Esophagus (tissue), 2 donors: ENCODE data around the gene ZNF485. TPM values are rescaled to one million over a fixed set of nuclear protein-coding genes. Genes with fewer than 3 reads are reported as not detected.
A peak's percentile ranks its signal among the peaks of the same experiment; 100 is the strongest.
"Not testable (repeated sequence)": the region's sequence is repeated elsewhere in the genome, so short reads cannot be mapped to it uniquely, and the experiment has no call there.

Experiments
- H3K27ac ChIP-seq, 2 donors: one replicate each; pipeline ENCODE4 v1.5.1; 2013; ENCODE audit warnings: low read depth in 2 of 2, mild to moderate bottlenecking in 2 of 2, inconsistent platforms in 1 of 2, low read length in 1 of 2, moderate library complexity in 1 of 2
- H3K27me3 ChIP-seq, 2 donors: one replicate each; pipeline ENCODE4 v1.6.1; 2013; ENCODE audit warnings: low read length in 2 of 2, control low read depth in 1 of 2, mild to moderate bottlenecking in 1 of 2; ENCODE audit not compliant: insufficient read depth in 2 of 2, control insufficient read depth in 1 of 2
- H3K36me3 ChIP-seq, 2 donors: one replicate each; pipeline ENCODE4 v1.6.1; 2013; ENCODE audit warnings: low read length in 1 of 2; ENCODE audit not compliant: control insufficient read depth in 2 of 2, insufficient read depth in 2 of 2
- H3K4me1 ChIP-seq, 2 donors: one replicate each; pipeline ENCODE4 v1.6.1; 2013; ENCODE audit warnings: low read length in 1 of 2; ENCODE audit not compliant: control insufficient read depth in 2 of 2, insufficient read depth in 2 of 2
- H3K4me3 ChIP-seq, 2 donors: one replicate each; pipeline ENCODE4 v1.5.1; 2013; ENCODE audit warnings: low read length in 2 of 2, mild to moderate bottlenecking in 2 of 2, low read depth in 1 of 2, moderate library complexity in 1 of 2
- H3K9me3 ChIP-seq, 2 donors: one replicate each; pipeline ENCODE4 v1.6.1; 2013; ENCODE audit warnings: mild to moderate bottlenecking in 2 of 2, low read depth in 1 of 2, low read length in 1 of 2, moderate library complexity in 1 of 2; ENCODE audit not compliant: control insufficient read depth in 2 of 2, insufficient read depth in 1 of 2
- WGBS, 2 donors: extraction: QIAGEN DNeasy Blood & Tissue Kit; methylation state at CpG; one replicate each; pipeline ENCODE4 v1.1.7; 2013; 5-methylcytosine and 5-hydroxymethylcytosine counted together
- polyA plus RNA-seq, 2 donors: library from polyadenylated mRNA; stranded (reverse); fragments of 200-250 nt; gene quantifications; one replicate each; pipeline ENCODE4 v1.2.3, GENCODE V29; 2013
- donor health status: healthy with polysubstance abuse.
- donor health status: Bipolar disorder and iron deficiency.

ZNF485 gene
- polyA plus RNA-seq, 2 donors = 1.8 to 2.8 TPM

DNA sequence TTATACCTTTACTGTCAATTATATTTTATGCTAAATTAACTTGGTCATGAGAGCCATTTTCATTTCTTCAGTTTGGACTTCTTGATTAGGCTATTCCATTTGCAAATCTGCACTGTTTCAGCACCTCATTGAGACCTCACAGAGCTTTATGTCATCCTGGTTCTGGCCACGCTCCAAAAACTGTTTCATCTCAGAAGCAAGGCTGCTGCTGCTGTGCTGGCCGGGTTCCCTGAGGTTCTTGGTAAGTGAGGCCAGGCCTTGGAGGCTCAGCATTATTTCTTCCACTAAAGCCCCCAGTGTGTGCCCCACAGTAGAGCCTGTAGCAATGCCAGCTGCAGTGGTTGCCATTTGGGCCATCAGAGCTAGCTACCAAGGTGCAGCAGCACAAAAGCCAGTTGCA is 7.8 kb upstream of the ZNF485 start:
- H3K4me1 ChIP-seq = peaks cover 2 to 6% of the 10 kb centered on the region in 2 donors
- no peaks in the 10 kb centered on the region for H3K36me3 ChIP-seq
- H3K4me3 ChIP-seq = no peak overlapping the region
- 51 to 69% methylated on average over 2 of the region's 2 CpGs for WGBS, 2 donors
- H3K9me3 ChIP-seq = no peaks in the 10 kb centered on the region
- H3K27ac ChIP-seq = no peak overlapping the region
- H3K27me3 ChIP-seq = no peaks in the 10 kb centered on the region

DNA sequence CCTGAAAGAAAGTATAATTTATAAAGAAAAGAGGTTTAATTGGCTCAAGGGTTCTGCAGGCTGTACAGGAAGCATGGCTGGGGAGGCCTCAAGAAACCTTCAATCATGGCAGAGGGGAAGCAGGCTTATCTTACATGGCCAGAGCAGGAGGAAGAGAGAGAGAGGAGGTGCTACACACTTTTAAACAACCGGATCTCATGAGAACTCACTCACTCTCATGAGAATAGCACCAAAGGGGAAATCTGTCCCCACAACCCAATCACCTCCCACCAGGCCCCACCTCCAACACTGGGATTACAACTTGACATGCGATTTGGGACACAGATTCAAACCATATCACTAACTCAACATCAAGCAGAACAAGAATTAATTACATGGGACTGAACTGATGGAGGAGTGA is 6.9 kb upstream of the ZNF485 start:
- no peaks in the 10 kb centered on the region for H3K27me3 ChIP-seq
- WGBS, 2 donors = 72 to 73% methylated on average over 2 of the region's 2 CpGs
- no peaks in the 10 kb centered on the region for H3K36me3 ChIP-seq
- no peak overlapping the region for H3K27ac ChIP-seq
- peaks cover 2 to 6% of the 10 kb centered on the region in 2 donors for H3K4me1 ChIP-seq
- no peaks in the 10 kb centered on the region for H3K9me3 ChIP-seq
- no peak overlapping the region for H3K4me3 ChIP-seq

DNA sequence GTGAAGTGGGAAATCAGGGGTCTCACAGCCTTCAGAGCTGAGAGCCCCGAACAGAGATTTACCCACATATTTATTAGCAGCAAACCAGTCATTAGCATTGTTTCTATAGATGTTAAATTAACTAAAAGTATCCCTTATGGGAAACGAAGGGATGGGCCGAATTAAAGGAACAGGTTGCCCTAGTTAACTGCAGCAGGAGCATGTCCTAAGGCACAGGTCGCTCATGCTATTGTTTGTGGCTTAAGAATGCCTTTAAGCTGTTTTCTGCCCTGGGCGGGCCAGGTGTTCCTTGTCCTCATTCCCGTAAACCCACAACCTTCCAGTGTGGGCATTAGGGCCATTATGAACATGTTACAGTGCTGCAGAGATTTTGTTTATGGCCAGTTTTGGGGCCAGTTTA is 4.7 kb upstream of the ZNF485 start:
- H3K27me3 ChIP-seq, H3K27ac ChIP-seq, H3K36me3 ChIP-seq, H3K9me3 ChIP-seq, H3K4me1 ChIP-seq, H3K4me3 ChIP-seq: not testable (repeated sequence)
- 76 to 87% methylated on average over 6 of the region's 6 CpGs for WGBS, 2 donors

DNA sequence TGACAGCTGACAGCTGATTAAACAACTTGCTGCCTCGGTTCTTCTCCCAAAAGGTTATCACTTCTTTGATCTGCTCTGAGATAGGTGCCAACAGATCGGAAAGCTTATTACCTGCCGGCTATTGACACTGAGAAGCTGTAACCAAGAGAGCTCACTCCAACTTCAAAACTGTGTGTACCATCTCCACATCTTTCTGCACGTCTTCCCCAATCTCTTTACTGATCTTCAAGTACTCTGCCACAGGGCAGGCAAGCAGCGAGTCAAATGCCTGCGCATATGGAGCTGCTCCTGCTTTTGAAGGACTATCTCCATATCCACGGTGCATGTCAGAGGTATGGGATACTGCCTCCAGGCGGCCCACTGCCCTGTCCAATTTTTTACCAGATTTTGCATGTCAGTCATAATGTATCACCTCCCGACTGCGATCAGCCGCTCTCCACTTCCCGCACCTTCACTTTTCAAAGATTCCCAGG is 352 bp upstream of the ZNF485 start:
- WGBS, 2 donors = 57 to 58% methylated on average over 12 of the region's 12 CpGs
- Histone ChIP-seq H3K27me3 (no peaks in the 10 kb centered on the region), H3K4me3 (peak overlapping the region; percentile 70 to 94), H3K4me1 (peaks cover 0 to 10% of the 10 kb centered on the region in 2 donors), H3K9me3 (no peaks in the 10 kb centered on the region), H3K36me3 (peaks cover 0 to 5% of the 10 kb centered on the region in 2 donors), H3K27ac (no peak overlapping the region)

DNA sequence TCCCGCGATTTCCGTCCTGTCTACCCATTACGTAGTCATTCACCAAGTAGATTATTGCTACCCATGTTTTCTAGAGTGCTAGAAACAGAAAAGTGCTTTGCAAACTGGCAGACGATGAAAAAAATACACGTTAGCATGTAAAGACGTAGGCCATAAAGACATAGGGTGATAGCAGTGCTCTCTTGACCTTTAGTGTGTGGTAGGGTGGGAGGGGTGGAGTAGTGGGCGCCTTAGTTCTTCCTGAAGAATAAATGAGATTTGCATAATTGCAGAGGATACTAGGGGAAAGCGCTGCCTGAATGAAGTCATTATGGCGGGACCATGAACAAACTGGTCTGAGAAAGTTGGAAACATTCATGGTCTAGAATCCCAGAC is 948 bp downstream of the ZNF485 start:
- 70 to 79% methylated on average over 10 of the region's 10 CpGs for WGBS, 2 donors

DNA sequence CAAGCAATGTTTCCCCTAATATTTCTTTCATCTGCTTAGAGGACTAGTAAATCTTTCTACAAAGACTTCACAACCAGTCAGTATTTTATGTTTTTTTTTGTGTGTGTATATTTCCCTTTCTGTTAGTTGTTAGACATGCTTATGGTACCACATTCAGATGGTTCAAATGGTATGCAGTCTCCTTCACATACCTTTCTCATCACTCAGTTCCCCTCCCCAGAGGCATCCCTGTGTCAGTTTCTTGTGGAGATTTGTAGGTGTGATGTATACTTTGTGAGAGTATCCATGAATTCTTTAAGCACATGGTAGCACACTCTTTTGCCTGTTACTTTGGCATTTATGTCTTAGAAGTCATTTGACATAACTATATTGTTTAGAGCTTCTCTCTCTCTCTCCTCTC is 4.4 kb downstream of the ZNF485 start:
- no peak overlapping the region for H3K4me3 ChIP-seq
- peaks cover 0 to 3% of the 10 kb centered on the region in 2 donors for H3K9me3 ChIP-seq
- H3K36me3 ChIP-seq = peaks cover 0 to 5% of the 10 kb centered on the region in 2 donors
- no peak overlapping the region for H3K27ac ChIP-seq
- H3K4me1 ChIP-seq = peaks cover 0 to 10% of the 10 kb centered on the region in 2 donors
- no peaks in the 10 kb centered on the region for H3K27me3 ChIP-seq

More for the DNA sequence above, 948 bp downstream of the ZNF485 start:
- Histone ChIP-seq H3K4me3 (peak overlapping the region in 1 of 2 donors; percentile 94), H3K9me3 (no peaks in the 10 kb centered on the region), H3K27ac (no peak overlapping the region), H3K36me3 (peaks cover 0 to 5% of the 10 kb centered on the region in 2 donors), H3K27me3 (no peaks in the 10 kb centered on the region), H3K4me1 (peaks cover 0 to 10% of the 10 kb centered on the region in 2 donors)

DNA sequence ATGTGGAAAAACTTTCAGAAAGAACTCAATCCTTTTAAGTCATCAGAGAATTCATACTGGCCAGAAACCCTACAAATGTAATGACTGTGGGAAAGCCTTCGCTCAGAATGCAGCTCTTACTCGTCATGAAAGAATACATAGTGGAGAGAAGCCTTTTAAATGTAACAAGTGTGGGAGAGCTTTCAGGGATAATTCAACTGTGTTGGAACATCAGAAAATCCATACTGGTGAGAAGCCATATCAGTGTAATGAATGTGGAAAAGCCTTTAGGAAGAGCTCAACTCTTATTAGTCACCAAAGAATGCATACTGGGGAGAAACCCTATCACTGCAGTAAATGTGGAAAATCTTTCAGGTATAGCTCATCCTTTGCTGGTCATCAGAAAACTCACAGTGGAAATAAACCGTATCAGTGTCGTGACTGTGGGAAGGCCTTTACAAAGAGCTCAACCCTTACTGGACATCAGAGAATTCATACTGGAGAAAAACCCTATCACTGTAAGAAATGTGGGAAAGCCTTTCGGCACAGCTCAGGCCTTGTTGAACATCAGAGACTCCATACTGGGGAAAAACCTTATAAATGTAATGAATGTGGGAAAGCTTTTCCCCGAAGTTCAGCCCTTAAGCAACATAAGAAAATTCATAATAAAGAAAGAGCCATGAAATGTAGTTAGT is 10.6 kb downstream of the ZNF485 start:
- 87 to 92% methylated on average over 6 of the region's 6 CpGs for WGBS, 2 donors
- Histone ChIP-seq H3K4me3 (no peak overlapping the region), H3K4me1 (no peaks in the 10 kb centered on the region), H3K27ac (no peak overlapping the region), H3K36me3 (peaks cover 4 to 8% of the 10 kb centered on the region in 2 donors), H3K27me3 (no peaks in the 10 kb centered on the region), H3K9me3 (peaks cover 2 to 10% of the 10 kb centered on the region in 2 donors)

DNA sequence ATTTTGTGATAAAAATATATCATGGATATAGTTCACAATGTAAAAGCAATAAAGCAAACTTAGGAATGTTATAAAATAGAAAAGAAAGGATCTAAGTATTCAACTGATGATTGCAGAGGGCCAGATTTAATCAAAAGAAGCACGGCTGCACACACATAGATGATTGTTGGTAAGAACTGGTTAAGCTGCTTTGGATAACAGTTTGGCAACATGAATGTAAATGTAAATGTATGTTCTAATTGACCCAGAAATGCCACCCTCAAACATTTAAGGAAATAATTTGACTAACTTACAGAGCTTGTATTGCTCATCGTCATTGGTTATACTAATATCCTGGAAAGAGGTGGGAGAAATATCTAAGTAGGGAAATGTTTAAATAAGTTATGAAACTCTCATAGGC is 13.1 kb downstream of the ZNF485 start:
- peaks cover 4 to 8% of the 10 kb centered on the region in 2 donors for H3K36me3 ChIP-seq
- H3K9me3 ChIP-seq = peaks cover 2 to 7% of the 10 kb centered on the region in 2 donors
- 58 to 76% methylated on average over 2 of the region's 2 CpGs for WGBS, 2 donors
- H3K27ac ChIP-seq = no peak overlapping the region
- H3K4me1 ChIP-seq = no peaks in the 10 kb centered on the region
- H3K27me3 ChIP-seq = no peaks in the 10 kb centered on the region
- no peak overlapping the region for H3K4me3 ChIP-seq

DNA sequence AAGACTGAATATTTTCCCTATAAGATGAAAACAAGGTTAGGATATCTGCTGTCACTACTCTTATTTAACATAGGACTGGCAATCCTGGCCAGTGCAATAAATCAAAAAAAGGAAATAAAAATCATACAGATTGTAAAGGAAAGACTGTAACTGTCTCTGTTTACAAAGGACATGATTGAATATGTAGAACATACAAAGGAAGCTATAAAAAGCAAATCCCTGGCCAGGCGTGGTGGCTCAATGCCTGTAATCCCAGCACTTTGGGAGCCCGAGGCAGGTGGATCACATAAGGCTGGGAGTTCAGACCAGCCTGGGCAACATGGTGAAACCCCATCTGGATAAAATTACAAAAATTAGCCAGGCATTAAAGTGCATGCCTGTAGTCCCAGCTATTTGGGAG is 15.8 kb downstream of the ZNF485 start:
- Histone ChIP-seq H3K36me3 (no peaks in the 10 kb centered on the region), H3K4me3 (no peak overlapping the region), H3K27ac (no peak overlapping the region), H3K4me1 (no peaks in the 10 kb centered on the region), H3K27me3 (no peaks in the 10 kb centered on the region), H3K9me3 (peaks cover 2 to 4% of the 10 kb centered on the region in 2 donors)
- WGBS, 2 donors = 37 to 46% methylated on average over 2 of the region's 2 CpGs

DNA sequence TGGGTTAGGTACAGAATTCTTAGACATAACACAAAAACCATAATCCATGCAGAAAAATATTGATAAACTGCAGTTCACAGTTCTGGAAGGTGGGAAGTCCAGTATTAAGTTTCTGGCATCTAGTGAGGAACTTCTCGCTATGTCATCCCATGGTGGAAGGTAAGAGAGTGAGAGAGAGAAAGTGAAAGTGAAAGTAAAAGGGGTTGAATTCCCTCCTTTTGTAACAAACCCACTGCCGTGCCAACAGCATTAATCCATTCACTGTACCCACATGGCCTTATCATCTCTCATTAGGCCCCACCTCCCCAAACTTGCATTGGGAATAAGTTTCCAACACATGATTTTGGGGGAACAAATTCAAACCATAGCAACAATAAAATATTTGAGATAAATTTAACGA is 17.1 kb downstream of the ZNF485 start:
- Histone ChIP-seq H3K27me3 (no peaks in the 10 kb centered on the region), H3K27ac (no peak overlapping the region), H3K36me3 (no peaks in the 10 kb centered on the region), H3K4me1 (no peaks in the 10 kb centered on the region), H3K4me3 (no peak overlapping the region), H3K9me3 (peaks cover 2 to 4% of the 10 kb centered on the region in 2 donors)
- WGBS, 2 donors = 58 to 67% methylated on average over 3 of the region's 3 CpGs
